ENCODE measurements around the gene DNAJB6.

DNA sequence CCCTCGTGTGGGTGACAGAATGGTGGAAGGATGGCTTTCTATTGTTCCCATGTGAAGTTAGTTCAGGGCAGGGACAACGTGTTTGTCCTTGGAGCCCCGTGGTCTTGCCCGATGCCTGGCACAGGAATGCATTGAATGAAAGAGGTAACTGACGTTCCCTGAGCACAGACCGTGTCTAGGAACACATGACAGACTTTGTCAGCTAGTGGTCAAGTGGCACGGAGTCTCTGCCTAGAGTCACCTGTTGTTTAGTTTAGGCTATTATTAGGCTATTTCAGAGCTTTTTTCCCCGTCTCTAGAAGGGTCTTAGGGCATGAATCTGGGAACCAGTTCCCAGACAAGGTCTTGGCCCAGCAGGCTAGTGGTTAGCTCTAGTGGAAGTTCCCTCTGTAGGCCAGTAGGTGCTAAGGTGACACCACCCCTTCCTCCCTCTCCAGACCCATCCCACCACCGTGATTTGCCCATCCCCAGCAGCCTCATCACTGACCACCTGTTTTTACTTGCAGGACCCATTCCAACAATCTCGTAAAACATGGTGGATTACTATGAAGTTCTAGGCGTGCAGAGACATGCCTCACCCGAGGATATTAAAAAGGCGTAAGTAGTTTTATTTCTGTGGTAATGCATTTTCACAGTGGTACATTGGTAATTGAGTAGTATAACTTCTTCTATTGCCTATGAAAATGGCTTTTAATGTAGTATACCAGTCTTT, 21.4 kb downstream of the DNAJB6 start:
- TF ChIP-seq, protein P1, sequence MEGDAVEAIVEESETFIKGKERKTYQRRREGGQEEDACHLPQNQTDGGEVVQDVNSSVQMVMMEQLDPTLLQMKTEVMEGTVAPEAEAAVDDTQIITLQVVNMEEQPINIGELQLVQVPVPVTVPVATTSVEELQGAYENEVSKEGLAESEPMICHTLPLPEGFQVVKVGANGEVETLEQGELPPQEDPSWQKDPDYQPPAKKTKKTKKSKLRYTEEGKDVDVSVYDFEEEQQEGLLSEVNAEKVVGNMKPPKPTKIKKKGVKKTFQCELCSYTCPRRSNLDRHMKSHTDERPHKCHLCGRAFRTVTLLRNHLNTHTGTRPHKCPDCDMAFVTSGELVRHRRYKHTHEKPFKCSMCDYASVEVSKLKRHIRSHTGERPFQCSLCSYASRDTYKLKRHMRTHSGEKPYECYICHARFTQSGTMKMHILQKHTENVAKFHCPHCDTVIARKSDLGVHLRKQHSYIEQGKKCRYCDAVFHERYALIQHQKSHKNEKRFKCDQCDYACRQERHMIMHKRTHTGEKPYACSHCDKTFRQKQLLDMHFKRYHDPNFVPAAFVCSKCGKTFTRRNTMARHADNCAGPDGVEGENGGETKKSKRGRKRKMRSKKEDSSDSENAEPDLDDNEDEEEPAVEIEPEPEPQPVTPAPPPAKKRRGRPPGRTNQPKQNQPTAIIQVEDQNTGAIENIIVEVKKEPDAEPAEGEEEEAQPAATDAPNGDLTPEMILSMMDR (IDR thresholded peaks at IDR 0.05) = no peak
- TF ChIP-seq POLR2AphosphoS5 (IDR thresholded peaks at IDR 0.05) (peak; percentile 36), POLR2A (IDR thresholded peaks at IDR 0.05) (no peak)
